ENCODE results near the gene HSPB7.
A peak's percentile ranks its signal among the peaks of the same experiment; 100 is the strongest.
"Not testable (repeated sequence)": the region's sequence is repeated elsewhere in the genome, so short reads cannot be mapped to it uniquely, and the experiment has no call there.

The HSPB7 gene

GRCh38 chr1:16023050-16023653, 5.3 kb upstream of the HSPB7 start:
- Histone ChIP-seq H3K9ac (ENCODE audit: low read length in 5 of 5) (no peak overlapping the region), H3K4me1 (ENCODE audit: control insufficient read depth in 5 of 5, insufficient read depth in 5 of 5, low read length in 5 of 5) (peaks cover 0 to 35% (median 32%) of the 10 kb centered on the region in 5 donors), H3K9me3 (ENCODE audit: control insufficient read depth in 5 of 5, low read length in 5 of 5) (no peaks in the 10 kb centered on the region), H3K4me3 (ENCODE audit: low read depth in 1 of 5, low read length in 5 of 5) (no peak overlapping the region), H3K27me3 (ENCODE audit: control insufficient read depth in 5 of 5, insufficient read depth in 4 of 5, low read length in 5 of 5) (peaks cover 0 to 3% (median 0%) of the 10 kb centered on the region in 5 donors), H3K27ac (ENCODE audit: low read depth, low read length) (no peak overlapping the region), H3K36me3 (ENCODE audit: control insufficient read depth in 5 of 5, insufficient read depth in 5 of 5, low read length in 5 of 5) (no peaks in the 10 kb centered on the region)

- Histone ChIP-seq H3K4me3 (ENCODE audit: low read depth in 1 of 5, low read length in 5 of 5) (no peak overlapping the region), H3K9me3 (ENCODE audit: control insufficient read depth in 5 of 5, low read length in 5 of 5) (no peaks in the 10 kb centered on the region), H3K9ac (ENCODE audit: low read length in 5 of 5) (no peak overlapping the region), H3K27me3 (ENCODE audit: control insufficient read depth in 5 of 5, insufficient read depth in 4 of 5, low read length in 5 of 5) (no peaks in the 10 kb centered on the region), H3K27ac (ENCODE audit: low read depth, low read length) (no peak overlapping the region), H3K4me1 (ENCODE audit: control insufficient read depth in 5 of 5, insufficient read depth in 5 of 5, low read length in 5 of 5) (peaks cover 0 to 40% (median 38%) of the 10 kb centered on the region in 5 donors), H3K36me3 (ENCODE audit: control insufficient read depth in 5 of 5, insufficient read depth in 5 of 5, low read length in 5 of 5) (no peaks in the 10 kb centered on the region)
Measured at GRCh38 chr1:16022393-16022792, 4.5 kb upstream of the HSPB7 start.

GRCh38 chr1:16021681-16022080, 3.8 kb upstream of the HSPB7 start, which contains the start of gene CLCNKA:
Gene CLCNKA, plus strand, starts transcription at chr1:16022036. Its CDS starts 584 bp downstream, at chr1:16022620.
- no peak within 1 kb of the TSS for H3K4me3 ChIP-seq (ENCODE audit: low read depth in 1 of 5, low read length in 5 of 5)
- H3K27ac ChIP-seq (ENCODE audit: low read depth, low read length), result no peak within 1 kb of the TSS
- H3K4me1 ChIP-seq (ENCODE audit: control insufficient read depth in 5 of 5, insufficient read depth in 5 of 5, low read length in 5 of 5), result peaks cover 0 to 44% (median 39%) of the 10 kb centered on the region in 5 donors
- H3K9me3 ChIP-seq (ENCODE audit: control insufficient read depth in 5 of 5, low read length in 5 of 5), result no peaks in the 10 kb centered on the region
- no peak within 1 kb of the TSS for H3K9ac ChIP-seq (ENCODE audit: low read length in 5 of 5)
- no peaks in the 10 kb centered on the region for H3K27me3 ChIP-seq (ENCODE audit: control insufficient read depth in 5 of 5, insufficient read depth in 4 of 5, low read length in 5 of 5)
- no peaks in the 10 kb centered on the region for H3K36me3 ChIP-seq (ENCODE audit: control insufficient read depth in 5 of 5, insufficient read depth in 5 of 5, low read length in 5 of 5)

GRCh38 chr1:16020878-16021277, 3.0 kb upstream of the HSPB7 start:
- not testable (repeated sequence) for H3K4me3 ChIP-seq (ENCODE audit: low read depth in 1 of 5, low read length in 5 of 5); H3K27ac ChIP-seq (ENCODE audit: low read depth, low read length); H3K9ac ChIP-seq (ENCODE audit: low read length in 5 of 5); H3K27me3 ChIP-seq (ENCODE audit: control insufficient read depth in 5 of 5, insufficient read depth in 4 of 5, low read length in 5 of 5); H3K9me3 ChIP-seq (ENCODE audit: control insufficient read depth in 5 of 5, low read length in 5 of 5); H3K36me3 ChIP-seq (ENCODE audit: control insufficient read depth in 5 of 5, insufficient read depth in 5 of 5, low read length in 5 of 5)
- H3K4me1 ChIP-seq (ENCODE audit: control insufficient read depth in 5 of 5, insufficient read depth in 5 of 5, low read length in 5 of 5), result peaks cover 0 to 47% (median 45%) of the 10 kb centered on the region in 5 donors

GRCh38 chr1:16020325-16020724, 2.5 kb upstream of the HSPB7 start:
- H3K4me3 ChIP-seq (ENCODE audit: low read depth in 1 of 5, low read length in 5 of 5), result no peak overlapping the region
- no peak overlapping the region for H3K27ac ChIP-seq (ENCODE audit: low read depth, low read length)
- no peaks in the 10 kb centered on the region for H3K27me3 ChIP-seq (ENCODE audit: control insufficient read depth in 5 of 5, insufficient read depth in 4 of 5, low read length in 5 of 5)
- peaks cover 0 to 53% (median 50%) of the 10 kb centered on the region in 5 donors for H3K4me1 ChIP-seq (ENCODE audit: control insufficient read depth in 5 of 5, insufficient read depth in 5 of 5, low read length in 5 of 5)
- H3K9ac ChIP-seq (ENCODE audit: low read length in 5 of 5), result no peak overlapping the region
- H3K36me3 ChIP-seq (ENCODE audit: control insufficient read depth in 5 of 5, insufficient read depth in 5 of 5, low read length in 5 of 5), result peaks cover 0 to 4% (median 0%) of the 10 kb centered on the region in 5 donors
- no peaks in the 10 kb centered on the region for H3K9me3 ChIP-seq (ENCODE audit: control insufficient read depth in 5 of 5, low read length in 5 of 5)

GRCh38 chr1:16019644-16020277, 1.9 kb upstream of the HSPB7 start:
- Histone ChIP-seq H3K9ac (ENCODE audit: low read length in 5 of 5) (peak overlapping the region in 2 of 5 donors; percentile 21 to 22), H3K9me3 (ENCODE audit: control insufficient read depth in 5 of 5, low read length in 5 of 5) (no peaks in the 10 kb centered on the region), H3K27ac (ENCODE audit: low read depth, low read length) (peak overlapping the region; percentile 93), H3K4me1 (ENCODE audit: control insufficient read depth in 5 of 5, insufficient read depth in 5 of 5, low read length in 5 of 5) (peaks cover 0 to 58% (median 52%) of the 10 kb centered on the region in 5 donors), H3K27me3 (ENCODE audit: control insufficient read depth in 5 of 5, insufficient read depth in 4 of 5, low read length in 5 of 5) (peaks cover 0 to 3% (median 0%) of the 10 kb centered on the region in 5 donors), H3K36me3 (ENCODE audit: control insufficient read depth in 5 of 5, insufficient read depth in 5 of 5, low read length in 5 of 5) (peaks cover 0 to 4% (median 0%) of the 10 kb centered on the region in 5 donors), H3K4me3 (ENCODE audit: low read depth in 1 of 5, low read length in 5 of 5) (peak overlapping the region in 1 of 5 donors; percentile 65)

- peak overlapping the region; percentile 93 for H3K27ac ChIP-seq (ENCODE audit: low read depth, low read length)
- H3K9ac ChIP-seq (ENCODE audit: low read length in 5 of 5), result peak overlapping the region in 3 of 5 donors; percentile 16 to 63 (median 22)
- peaks cover 0 to 4% (median 0%) of the 10 kb centered on the region in 5 donors for H3K27me3 ChIP-seq (ENCODE audit: control insufficient read depth in 5 of 5, insufficient read depth in 4 of 5, low read length in 5 of 5)
- H3K9me3 ChIP-seq (ENCODE audit: control insufficient read depth in 5 of 5, low read length in 5 of 5), result no peaks in the 10 kb centered on the region
- peak overlapping the region in 4 of 5 donors; percentile 22 to 85 (median 60) for H3K4me3 ChIP-seq (ENCODE audit: low read depth in 1 of 5, low read length in 5 of 5)
- peaks cover 0 to 66% (median 58%) of the 10 kb centered on the region in 5 donors for H3K4me1 ChIP-seq (ENCODE audit: control insufficient read depth in 5 of 5, insufficient read depth in 5 of 5, low read length in 5 of 5)
- H3K36me3 ChIP-seq (ENCODE audit: control insufficient read depth in 5 of 5, insufficient read depth in 5 of 5, low read length in 5 of 5), result peaks cover 0 to 4% (median 0%) of the 10 kb centered on the region in 5 donors
Measured at GRCh38 chr1:16018749-16019643, 1.2 kb upstream of the HSPB7 start.

GRCh38 chr1:16018308-16018707, 465 bp upstream of the HSPB7 start:
- peak overlapping the region; percentile 93 for H3K27ac ChIP-seq (ENCODE audit: low read depth, low read length)
- H3K27me3 ChIP-seq (ENCODE audit: control insufficient read depth in 5 of 5, insufficient read depth in 4 of 5, low read length in 5 of 5), result peaks cover 0 to 4% (median 0%) of the 10 kb centered on the region in 5 donors
- H3K36me3 ChIP-seq (ENCODE audit: control insufficient read depth in 5 of 5, insufficient read depth in 5 of 5, low read length in 5 of 5), result peaks cover 0 to 4% (median 0%) of the 10 kb centered on the region in 5 donors
- H3K9me3 ChIP-seq (ENCODE audit: control insufficient read depth in 5 of 5, low read length in 5 of 5), result no peaks in the 10 kb centered on the region
- peak overlapping the region in 2 of 5 donors; percentile 63 to 78 for H3K9ac ChIP-seq (ENCODE audit: low read length in 5 of 5)
- peaks cover 0 to 72% (median 64%) of the 10 kb centered on the region in 5 donors for H3K4me1 ChIP-seq (ENCODE audit: control insufficient read depth in 5 of 5, insufficient read depth in 5 of 5, low read length in 5 of 5)
- H3K4me3 ChIP-seq (ENCODE audit: low read depth in 1 of 5, low read length in 5 of 5), result peak overlapping the region; percentile 37 to 85 (median 55)

GRCh38 chr1:16017076-16017460, 775 bp downstream of the HSPB7 start:
- Histone ChIP-seq H3K36me3 (ENCODE audit: control insufficient read depth in 5 of 5, insufficient read depth in 5 of 5, low read length in 5 of 5) (peaks cover 0 to 4% (median 0%) of the 10 kb centered on the region in 5 donors), H3K4me1 (ENCODE audit: control insufficient read depth in 5 of 5, insufficient read depth in 5 of 5, low read length in 5 of 5) (peaks cover 0 to 82% (median 67%) of the 10 kb centered on the region in 5 donors), H3K27me3 (ENCODE audit: control insufficient read depth in 5 of 5, insufficient read depth in 4 of 5, low read length in 5 of 5) (peaks cover 0 to 8% (median 0%) of the 10 kb centered on the region in 5 donors), H3K9me3 (ENCODE audit: control insufficient read depth in 5 of 5, low read length in 5 of 5) (no peaks in the 10 kb centered on the region), H3K4me3 (ENCODE audit: low read depth in 1 of 5, low read length in 5 of 5) (peak overlapping the region; percentile 53 to 85 (median 55)), H3K27ac (ENCODE audit: low read depth, low read length) (peak overlapping the region; percentile 93), H3K9ac (ENCODE audit: low read length in 5 of 5) (peak overlapping the region; percentile 33 to 78 (median 56))

Data from subcutaneous abdominal adipose tissue (tissue), 5 donors.